Inflammatory macrophage treated with lipopolysaccharide for 4 hours (primary cell): Measurements from ENCODE around the gene MTRFR.
"Not testable (repeated sequence)": the region's sequence is repeated elsewhere in the genome, so short reads cannot be mapped to it uniquely, and the experiment has no call there.

Experiments
- DNase-seq: peaks from one replicate; pipeline ENCODE4 v3.0.0-alpha.2; 2020

The MTRFR gene

GRCh38 chr12:123250471-123251383, 17.5 kb downstream of the MTRFR start:
- no peak for DNase-seq

- no peak for DNase-seq
These were observed 18.3 kb downstream of the MTRFR start for GRCh38 chr12:123251403-123252076.

GRCh38 chr12:123252365-123252764, 19.1 kb downstream of the MTRFR start:
- not testable (repeated sequence) for DNase-seq

- DNase-seq, result no peak
These were observed 20.6 kb downstream of the MTRFR start for GRCh38 chr12:123253641-123254459.

- DNase-seq, result no peak
These were observed 21.7 kb downstream of the MTRFR start for GRCh38 chr12:123254853-123255446.

GRCh38 chr12:123258593-123258992, 25.4 kb downstream of the MTRFR start:
- DNase-seq, result no peak

GRCh38 chr12:123260081-123260480, 26.8 kb downstream of the MTRFR start:
- DNase-seq, result no peak

GRCh38 chr12:123261196-123261595, 28.0 kb downstream of the MTRFR start:
- DNase-seq, result no peak

GRCh38 chr12:123263196-123263817, 30.1 kb downstream of the MTRFR start:
- no peak for DNase-seq

- DNase-seq, result peak; percentile 6
These were observed 31.4 kb downstream of the MTRFR start for GRCh38 chr12:123264642-123265041.

GRCh38 chr12:123265851-123266678, 32.8 kb downstream of the MTRFR start:
- DNase-seq, result no peak

GRCh38 chr12:123266679-123267277, 33.5 kb downstream of the MTRFR start:
- no peak for DNase-seq

GRCh38 chr12:123267335-123267920, 34.2 kb downstream of the MTRFR start:
- no peak for DNase-seq

- DNase-seq, result no peak
These were observed 35.0 kb downstream of the MTRFR start for GRCh38 chr12:123267991-123268843.

- DNase-seq, result no peak
These were observed 35.6 kb downstream of the MTRFR start for GRCh38 chr12:123268850-123269249.

GRCh38 chr12:123269395-123269892, 36.2 kb downstream of the MTRFR start:
- peak; percentile 35 for DNase-seq

GRCh38 chr12:123269896-123270213, 36.6 kb downstream of the MTRFR start:
- no peak for DNase-seq

- peak; percentile 32 for DNase-seq
These were observed 37.2 kb downstream of the MTRFR start for GRCh38 chr12:123270214-123271000.
